Osteoblast (primary cell): Measurements from ENCODE around the gene SLC1A2. TPM values are rescaled to one million over a fixed set of nuclear protein-coding genes. Genes with fewer than 3 reads are reported as not detected.
A peak's percentile ranks its signal among the peaks of the same experiment; 100 is the strongest.

Experiments used
- DNase-seq: peaks from one replicate; pipeline ENCODE4 v3.0.0; 2011; ENCODE audit warnings: low spot score, mixed read lengths; ENCODE audit not compliant: insufficient read length; ENCODE audit errors: missing footprints
- H2AFZ ChIP-seq: 2 replicates; pipeline ENCODE4 v1.6.0; 2011; ENCODE audit warnings: mild to moderate bottlenecking, low read length
- H3K27ac ChIP-seq: 2 replicates; pipeline ENCODE4 v1.5.1; 2011; ENCODE audit warnings: mild to moderate bottlenecking, low read depth, low read length, moderate library complexity
- H3K27me3 ChIP-seq: 2 replicates; pipeline ENCODE4 v1.6.0; 2012; ENCODE audit warnings: mild to moderate bottlenecking, control low read depth, inconsistent platforms, low read length, moderate library complexity; ENCODE audit not compliant: insufficient read depth
- H3K36me3 ChIP-seq: 2 replicates; pipeline ENCODE4 v1.5.1; 2011; ENCODE audit warnings: mild to moderate bottlenecking, low read length, control low read depth, moderate library complexity; ENCODE audit not compliant: insufficient read depth
- H3K4me1 ChIP-seq: 2 replicates; pipeline ENCODE4 v1.5.1; 2011; ENCODE audit warnings: mild to moderate bottlenecking, low read length, control low read depth, moderate library complexity; ENCODE audit not compliant: insufficient read depth
- H3K4me2 ChIP-seq: 2 replicates; pipeline ENCODE4 v1.6.0; 2011; ENCODE audit warnings: mild to moderate bottlenecking, low read length; ENCODE audit not compliant: insufficient read depth
- H3K4me3 ChIP-seq: fragments of 200-600 bp; sonication (generic); 3 replicates; pipeline ENCODE4 v1.5.1; 2012; ENCODE audit warnings: mild to moderate bottlenecking, low read length, inconsistent platforms; ENCODE audit not compliant: insufficient read depth
- H3K79me2 ChIP-seq: 2 replicates; pipeline ENCODE4 v1.6.0; 2012; ENCODE audit warnings: mild to moderate bottlenecking, low read length, control low read depth, inconsistent platforms; ENCODE audit not compliant: insufficient read depth
- H3K9me3 ChIP-seq: 2 replicates; pipeline ENCODE4 v1.5.1; 2011; ENCODE audit warnings: low read depth, low read length, control low read depth
- H4K20me1 ChIP-seq: 2 replicates; pipeline ENCODE4 v1.6.0; 2012; ENCODE audit warnings: mild to moderate bottlenecking, low read length, control low read depth; ENCODE audit not compliant: insufficient read depth
- total RNA-seq: library from RNA; depleted of rRNA; stranded (reverse); fragments of >200 nt; gene quantifications from 2 replicates; pipeline ENCODE4 v1.2.3, GENCODE V29; 2012
- TF ChIP-seq, protein P1 (sequence below): IDR thresholded peaks from 2 replicates; pipeline ENCODE4 v1.5.1; 2011; ENCODE audit warnings: mild to moderate bottlenecking, low read depth, low read length, moderate library complexity; ENCODE audit errors: extremely low read depth

Gene SLC1A2
- total RNA-seq, 1 donor, result 0.72 TPM

DNA sequence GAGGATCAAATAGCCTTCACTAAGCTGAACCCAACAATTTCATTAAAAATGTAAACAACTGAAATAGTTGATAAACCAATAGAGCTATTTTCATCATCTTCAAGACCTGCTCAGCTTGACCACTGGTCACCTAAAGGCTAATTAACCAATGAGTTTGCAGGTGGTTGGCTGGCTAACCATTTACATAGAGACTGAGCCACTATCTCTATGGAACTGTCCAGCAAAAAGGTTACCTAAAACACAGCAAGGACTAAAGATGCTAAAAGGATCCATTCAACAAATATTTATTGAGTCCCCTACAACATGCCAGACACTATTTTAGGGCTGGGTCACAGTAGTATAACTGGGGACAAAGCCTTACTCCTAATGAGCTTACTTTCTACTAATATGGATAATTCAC is 156.6 kb downstream of the SLC1A2 start:
- H3K79me2 ChIP-seq, result no peaks in the 10 kb centered on the region
- no peak overlapping the region for H3K4me2 ChIP-seq
- H3K4me3 ChIP-seq, result no peak overlapping the region
- H3K4me1 ChIP-seq, result peaks cover 19% of the 10 kb centered on the region
- no peak for DNase-seq
- no peak overlapping the region for H3K27ac ChIP-seq
- TF ChIP-seq, protein P1, sequence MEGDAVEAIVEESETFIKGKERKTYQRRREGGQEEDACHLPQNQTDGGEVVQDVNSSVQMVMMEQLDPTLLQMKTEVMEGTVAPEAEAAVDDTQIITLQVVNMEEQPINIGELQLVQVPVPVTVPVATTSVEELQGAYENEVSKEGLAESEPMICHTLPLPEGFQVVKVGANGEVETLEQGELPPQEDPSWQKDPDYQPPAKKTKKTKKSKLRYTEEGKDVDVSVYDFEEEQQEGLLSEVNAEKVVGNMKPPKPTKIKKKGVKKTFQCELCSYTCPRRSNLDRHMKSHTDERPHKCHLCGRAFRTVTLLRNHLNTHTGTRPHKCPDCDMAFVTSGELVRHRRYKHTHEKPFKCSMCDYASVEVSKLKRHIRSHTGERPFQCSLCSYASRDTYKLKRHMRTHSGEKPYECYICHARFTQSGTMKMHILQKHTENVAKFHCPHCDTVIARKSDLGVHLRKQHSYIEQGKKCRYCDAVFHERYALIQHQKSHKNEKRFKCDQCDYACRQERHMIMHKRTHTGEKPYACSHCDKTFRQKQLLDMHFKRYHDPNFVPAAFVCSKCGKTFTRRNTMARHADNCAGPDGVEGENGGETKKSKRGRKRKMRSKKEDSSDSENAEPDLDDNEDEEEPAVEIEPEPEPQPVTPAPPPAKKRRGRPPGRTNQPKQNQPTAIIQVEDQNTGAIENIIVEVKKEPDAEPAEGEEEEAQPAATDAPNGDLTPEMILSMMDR, result no peak
- no peaks in the 10 kb centered on the region for H3K27me3 ChIP-seq
- no peak overlapping the region for H2AFZ ChIP-seq
- no peaks in the 10 kb centered on the region for H3K9me3 ChIP-seq
- H4K20me1 ChIP-seq, result no peaks in the 10 kb centered on the region
- H3K36me3 ChIP-seq, result no peaks in the 10 kb centered on the region

DNA sequence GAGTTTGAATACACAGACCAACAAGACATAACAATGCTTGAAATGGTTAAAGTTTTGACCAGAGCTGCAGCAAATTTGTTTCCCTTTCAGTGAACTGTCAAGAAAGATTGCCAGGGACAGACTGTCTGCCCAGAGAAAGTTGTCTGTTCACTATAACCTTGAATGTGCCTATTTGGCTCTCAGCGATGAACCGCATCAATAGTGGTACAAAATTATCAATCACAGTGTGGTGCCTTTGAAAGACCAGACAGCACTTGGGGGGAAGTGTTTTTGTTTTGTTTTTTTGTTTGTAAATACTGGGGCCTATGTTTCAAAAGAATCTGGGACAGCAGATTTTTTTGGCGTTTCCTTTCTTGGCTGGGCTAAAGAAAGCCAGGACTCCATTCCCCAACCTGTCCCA is 157.3 kb downstream of the SLC1A2 start:
- TF ChIP-seq, protein P1, result no peak
- Histone ChIP-seq H3K27ac (no peak overlapping the region), H3K36me3 (no peaks in the 10 kb centered on the region), H3K79me2 (no peaks in the 10 kb centered on the region), H2AFZ (no peak overlapping the region), H4K20me1 (no peaks in the 10 kb centered on the region), H3K9me3 (no peaks in the 10 kb centered on the region), H3K27me3 (no peaks in the 10 kb centered on the region), H3K4me3 (no peak overlapping the region), H3K4me1 (peaks cover 12% of the 10 kb centered on the region), H3K4me2 (no peak overlapping the region)
- DNase-seq, result no peak

DNA sequence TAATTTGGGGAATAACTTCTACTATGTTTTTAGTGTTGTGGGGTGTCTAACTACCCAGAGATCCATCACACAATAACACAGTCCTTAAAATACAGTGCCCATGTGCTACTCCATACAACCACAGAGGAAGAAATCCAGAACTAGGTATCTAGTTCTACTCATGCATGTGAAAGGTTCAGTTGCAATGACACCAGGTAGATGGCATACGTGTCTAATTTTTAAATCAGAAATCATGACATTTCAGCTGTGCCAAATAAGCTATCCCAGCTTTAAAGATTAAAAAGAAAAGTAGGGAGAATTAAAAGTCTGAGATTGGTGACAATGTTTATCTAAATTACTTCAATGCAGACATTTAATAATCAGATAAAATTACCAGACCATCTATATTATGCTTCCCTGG is 158.2 kb downstream of the SLC1A2 start:
- no peak overlapping the region for H3K4me3 ChIP-seq
- TF ChIP-seq, protein P1, result no peak
- H2AFZ ChIP-seq, result no peak overlapping the region
- H3K27ac ChIP-seq, result peak overlapping the region; percentile 70
- H3K27me3 ChIP-seq, result no peaks in the 10 kb centered on the region
- no peaks in the 10 kb centered on the region for H3K9me3 ChIP-seq
- peak overlapping the region; percentile 42 for H3K4me2 ChIP-seq
- DNase-seq, result no peak
- H4K20me1 ChIP-seq, result no peaks in the 10 kb centered on the region
- no peaks in the 10 kb centered on the region for H3K79me2 ChIP-seq
- H3K36me3 ChIP-seq, result no peaks in the 10 kb centered on the region
- peaks cover 11% of the 10 kb centered on the region for H3K4me1 ChIP-seq

DNA sequence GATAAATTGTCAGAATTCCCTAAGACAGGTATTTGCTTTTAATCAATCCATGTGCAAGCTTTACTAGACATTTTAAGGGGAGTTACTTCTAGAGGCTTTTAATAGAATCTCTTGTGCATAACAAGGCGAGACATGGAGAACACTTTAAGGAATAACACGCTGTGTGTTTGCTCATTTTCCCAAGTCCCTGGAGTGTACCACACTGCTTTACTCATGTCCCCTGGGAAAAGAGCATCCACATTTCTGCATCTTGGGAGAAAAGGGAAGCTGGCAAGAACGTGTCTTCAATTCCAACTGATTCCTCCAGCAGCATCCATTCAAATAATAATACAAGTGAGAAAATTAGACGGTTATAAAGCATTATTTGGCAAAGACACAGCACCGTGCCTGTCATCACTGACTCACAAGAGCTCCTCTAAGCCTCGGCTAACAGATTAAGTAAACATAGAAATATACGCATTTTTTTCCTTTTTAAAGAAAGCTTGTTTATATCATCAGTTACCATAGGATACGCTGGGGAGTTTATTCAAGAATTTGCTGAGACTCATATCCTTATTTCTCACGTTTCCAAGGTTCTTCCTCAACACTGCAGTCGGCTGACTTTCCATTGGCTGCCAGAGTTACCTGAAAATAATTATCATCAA is 158.9 kb downstream of the SLC1A2 start:
- TF ChIP-seq, protein P1, result no peak

More for the DNA sequence above, 158.9 kb downstream of the SLC1A2 start:
- H3K27me3 ChIP-seq, result no peaks in the 10 kb centered on the region
- H3K9me3 ChIP-seq, result no peaks in the 10 kb centered on the region
- H4K20me1 ChIP-seq, result no peaks in the 10 kb centered on the region
- peak overlapping the region; percentile 70 for H3K27ac ChIP-seq
- H3K4me2 ChIP-seq, result peak overlapping the region; percentile 42
- DNase-seq, result peak; percentile 87
- no peak overlapping the region for H3K4me3 ChIP-seq
- H3K79me2 ChIP-seq, result no peaks in the 10 kb centered on the region
- no peaks in the 10 kb centered on the region for H3K36me3 ChIP-seq
- no peak overlapping the region for H2AFZ ChIP-seq
- H3K4me1 ChIP-seq, result peaks cover 11% of the 10 kb centered on the region
